B cell (primary cell): Measurements from ENCODE around the gene TBC1D22A. TPM values are rescaled to one million over a fixed set of nuclear protein-coding genes. Genes with fewer than 3 reads are reported as not detected.

ENCODE experiments used
- ATAC-seq: fragments of 200-7000 bp; cut with Tn5 transposase; one replicate; pipeline ENCODE4 v1.10.0; 2021; ENCODE audit warnings: low read depth, mild to moderate bottlenecking, moderate number of reproducible peaks, moderate library complexity
- CTCF ChIA-PET: fragments of 350-600 bp; sonication (Branson Sonifier 250); formaldehyde crosslinking; loops from one replicate; lab custom pipeline; 2021; ENCODE audit warnings: antibody characterized with exemption, inconsistent platforms; lab: Charles Lee
- POLR2A ChIA-PET: fragments of 350-600 bp; sonication (Branson Sonifier 250); formaldehyde crosslinking; loops from one replicate; lab custom pipeline; 2021; ENCODE audit warnings: antibody characterized with exemption; lab: Charles Lee
- DNase-seq: peaks from one replicate; pipeline ENCODE4 v3.0.0; 2013
- H2AFZ ChIP-seq: 2 replicates; pipeline ENCODE4 v1.6.1; 2012; ENCODE audit warnings: mild to moderate bottlenecking, low read depth, low read length; ENCODE audit not compliant: insufficient read depth, poor library complexity, severe bottlenecking
- H3K27ac ChIP-seq, 2 donors: 1 replicate in 1 of 2; 2 replicates in 1 of 2; pipeline ENCODE4 v1.5.1; 2012 to 2013; ENCODE audit warnings: low read length in 2 of 2, mild to moderate bottlenecking in 2 of 2, moderate library complexity in 1 of 2
- H3K27me3 ChIP-seq, 4 experiments: fragments of 200-600 bp in 1 of 4; sonication (generic) in 1 of 4; replicated peaks in 1 of 4; 1 replicate in 2 of 4; 2 replicates in 2 of 4; pipeline versions ENCODE4 v1.6.1 to v1.7.0; 2013 to 2016; ENCODE audit warnings: low read length in 3 of 4, mild to moderate bottlenecking in 2 of 4, mixed read lengths in 1 of 4, moderate library complexity in 1 of 4; ENCODE audit not compliant: insufficient read depth in 4 of 4, control insufficient read depth in 3 of 4; ENCODE audit errors: control extremely low read depth in 1 of 4
- H3K36me3 ChIP-seq, 2 experiments: replicated peaks in 1 of 2; 1 replicate in 1 of 2; 2 replicates in 1 of 2; pipeline versions ENCODE4 v1.6.1 to v1.7.1; 2013; ENCODE audit warnings: low read length in 1 of 2; ENCODE audit not compliant: insufficient read depth in 2 of 2, control insufficient read depth in 1 of 2; ENCODE audit errors: control extremely low read depth in 1 of 2, extremely low read depth in 1 of 2
- H3K4me1 ChIP-seq, 2 donors: fragments of 200-600 bp in 1 of 2; sonication (generic) in 1 of 2; 1 replicate in 1 of 2; 2 replicates in 1 of 2; pipeline versions ENCODE4 v1.5.1 to v1.6.1; 2013 to 2017; ENCODE audit warnings: low read length in 2 of 2; ENCODE audit not compliant: control insufficient read depth in 2 of 2, insufficient read depth in 2 of 2
- H3K4me2 ChIP-seq: replicated peaks from 2 replicates; pipeline ENCODE3; 2012; ENCODE audit warnings: mild to moderate bottlenecking, low read depth, low read length; ENCODE audit not compliant: poor library complexity, severe bottlenecking
- H3K4me3 ChIP-seq, 5 experiments: fragments of 200-600 bp in 1 of 5; sonication (generic) in 1 of 5; 1 replicate in 3 of 5; 2 replicates in 2 of 5; pipeline versions ENCODE4 v1.5.1 to v1.7.0; 2011 to 2016; ENCODE audit warnings: low read length in 4 of 5, mild to moderate bottlenecking in 4 of 5, low read depth in 2 of 5, control low read depth in 1 of 5, moderate library complexity in 1 of 5; ENCODE audit not compliant: insufficient read depth in 1 of 5; ENCODE audit errors: control extremely low read depth in 1 of 5, extremely low read depth in 1 of 5
- H3K79me2 ChIP-seq: fragments of 200-600 bp; sonication (generic); one replicate; pipeline ENCODE4 v1.6.0; 2016; ENCODE audit warnings: low read length; ENCODE audit not compliant: control insufficient read depth, insufficient read depth
- H3K9ac ChIP-seq: fragments of 200-600 bp; sonication (generic); 2 replicates; pipeline ENCODE4 v1.6.1; 2017; ENCODE audit warnings: mild to moderate bottlenecking, low read length, moderate library complexity
- H3K9me3 ChIP-seq, 3 donors: one replicate each; pipeline versions ENCODE4 v1.6.1 to v1.7.1; 2013; ENCODE audit warnings: low read length in 2 of 3; ENCODE audit not compliant: control insufficient read depth in 2 of 3, insufficient read depth in 1 of 3; ENCODE audit errors: control extremely low read depth in 1 of 3
- H4K20me1 ChIP-seq: 2 replicates; pipeline ENCODE4 v1.6.0; 2012; ENCODE audit warnings: mild to moderate bottlenecking, low read length; ENCODE audit not compliant: insufficient read depth, control insufficient read depth, poor library complexity, severe bottlenecking
- H3K27ac Mint-ChIP-seq: one replicate; pipeline ENCODE4 v1.8.0; 2021; ENCODE audit warnings: mixed read lengths
- H3K27me3 Mint-ChIP-seq: one replicate; pipeline ENCODE4 v1.8.0; 2021; ENCODE audit warnings: mixed read lengths
- H3K4me1 Mint-ChIP-seq: one replicate; pipeline ENCODE4 v1.8.0; 2021; ENCODE audit warnings: mixed read lengths
- H3K4me3 Mint-ChIP-seq: one replicate; pipeline ENCODE4 v1.8.0; 2021; ENCODE audit warnings: mixed read lengths
- H3K9me3 Mint-ChIP-seq: one replicate; pipeline ENCODE4 v1.8.0; 2022; ENCODE audit warnings: mixed read lengths; ENCODE audit not compliant: insufficient read depth
- CTCF ChIP-seq: fragments of 200-600 bp; IDR thresholded peaks from one replicate; pipeline ENCODE4 v1.8.0; 2022; ENCODE audit warnings: antibody characterized with exemption, mild to moderate bottlenecking
- EZH2 ChIP-seq: IDR thresholded peaks from 2 replicates; pipeline ENCODE4 v1.6.1; 2012; ENCODE audit warnings: borderline replicate concordance, low read depth, mild to moderate bottlenecking, moderate library complexity, low read length; ENCODE audit not compliant: insufficient read depth, poor library complexity, severe bottlenecking
- WGBS: methylation state at CpG from one replicate; pipeline ENCODE4 v1.1.5; 2013; ENCODE audit warnings: missing lambda C conversion rate; ENCODE audit not compliant: insufficient coverage; 5-methylcytosine and 5-hydroxymethylcytosine counted together
- intact Hi-C: fragments of 100-400 bp; cut with micrococcal nuclease; formaldehyde crosslinking; loops from one replicate; pipeline ENCODE4 v1.10.0; 2022
- polyA plus RNA-seq: library from polyadenylated mRNA; depleted of rRNA; stranded (reverse); fragments of >200 nt; gene quantifications from 2 replicates; pipeline ENCODE4 v1.2.3, GENCODE V29; 2012
- total RNA-seq, 2 donors: library from RNA; stranded (reverse); fragments of 120-200 nt in 1 of 2; gene quantifications; 1 replicate in 1 of 2; 2 replicates in 1 of 2; pipeline versions ENCODE4 v1.2.3 to v1.2.4, GENCODE V29; 2013 to 2022

The TBC1D22A gene
- total and polyA plus RNA-seq, 2 donors (not counting 1 experiment from before 2014, with no cell fraction given): 73.8 to 128 TPM

GRCh38 chr22:46824344-46824909 is 62.0 kb downstream of the TBC1D22A start:
- H3K4me1 ChIP-seq: peaks cover 0 to 3% of the 10 kb centered on the region in 2 donors
- no peaks in the 10 kb centered on the region for H3K27me3 ChIP-seq
- no peak overlapping the region for H3K4me3 ChIP-seq
- 96% methylated on average over 9 of the region's 9 CpGs for WGBS
- intact Hi-C loops: no loop called here
- no peak overlapping the region for H2AFZ ChIP-seq
- H4K20me1 ChIP-seq: peaks cover 98% of the 10 kb centered on the region
- POLR2A ChIA-PET: no interaction called here
- peaks cover 1 to 51% of the 10 kb centered on the region in 2 experiments for H3K36me3 ChIP-seq
- Mint-ChIP-seq H3K4me3 (no peak overlapping the region), H3K27ac (peak overlapping the region; percentile 13), H3K9me3 (no peaks in the 10 kb centered on the region), H3K27me3 (no peaks in the 10 kb centered on the region), H3K4me1 (peaks cover 64% of the 10 kb centered on the region)
- H3K9ac ChIP-seq: no peak overlapping the region
- CTCF ChIA-PET: interaction anchor here (1.0 to 1.5 kb wide), 2 partner anchors 9 to 66 kb away, joined by 3 read pairs; no protein-coding TSS in a partner anchor
- H3K9me3 ChIP-seq: no peaks in the 10 kb centered on the region
- ATAC-seq: no peak
- no peak for TF ChIP-seq EZH2
- TF ChIP-seq CTCF: no peak
- no peak overlapping the region for H3K27ac ChIP-seq
- no peak overlapping the region for H3K4me2 ChIP-seq
- no peak for DNase-seq
- peaks cover 99% of the 10 kb centered on the region for H3K79me2 ChIP-seq

GRCh38 chr22:46824980-46825544 is 62.6 kb downstream of the TBC1D22A start:
- intact Hi-C loops: no loop called here
- H3K4me3 Mint-ChIP-seq: no peak overlapping the region
- no peaks in the 10 kb centered on the region for H3K9me3 Mint-ChIP-seq
- Histone ChIP-seq H2AFZ (no peak overlapping the region), H3K4me1 (peaks cover 0 to 3% of the 10 kb centered on the region in 2 donors), H3K79me2 (peaks cover 100% of the 10 kb centered on the region), H4K20me1 (peaks cover 100% of the 10 kb centered on the region), H3K9ac (no peak overlapping the region), H3K27ac (no peak overlapping the region), H3K27me3 (no peaks in the 10 kb centered on the region), H3K9me3 (no peaks in the 10 kb centered on the region), H3K4me2 (no peak overlapping the region), H3K36me3 (peaks cover 1 to 57% of the 10 kb centered on the region in 2 experiments), H3K4me3 (no peak overlapping the region)
- ATAC-seq (no peak), DNase-seq (no peak)
- WGBS: 95% methylated on average over 6 of the region's 12 CpGs
- ChIA-PET POLR2A (no interaction called here), CTCF (interaction anchor here (1.0 to 1.5 kb wide), 2 partner anchors 8 to 66 kb away, joined by 3 read pairs; no protein-coding TSS in a partner anchor)
- H3K27ac Mint-ChIP-seq: no peak overlapping the region
- H3K4me1 Mint-ChIP-seq: peaks cover 64% of the 10 kb centered on the region
- no peaks in the 10 kb centered on the region for H3K27me3 Mint-ChIP-seq
- TF ChIP-seq EZH2 (no peak), CTCF (no peak)
